Mammary epithelial cell (primary cell): ENCODE results near the gene STK11.

Experiments used
- CTCF ChIP-seq, 2 donors: IDR thresholded peaks in 1 of 2; conservative IDR thresholded peaks in 1 of 2; 2 replicates each; pipeline ENCODE4 v1.5.1; 2011 to 2012; ENCODE audit warnings: inconsistent platforms in 2 of 2, low read length in 2 of 2, mild to moderate bottlenecking in 2 of 2, control low read depth in 1 of 2, low read depth in 1 of 2; ENCODE audit not compliant: insufficient read depth in 1 of 2; ENCODE audit errors: extremely low read depth in 1 of 2
- EZH2 ChIP-seq: IDR thresholded peaks from 2 replicates; pipeline ENCODE4 v1.6.1; 2012; ENCODE audit warnings: low read length, inconsistent platforms, borderline replicate concordance

GRCh38 chr19:1229056-1229923 is 23.7 kb downstream of the STK11 start:
- no peak for TF ChIP-seq CTCF (conservative IDR thresholded peaks at IDR 0.05 in 1 of 2, IDR thresholded peaks at IDR 0.05 in 1 of 2; ENCODE audit: extremely low read depth in 1 of 2, insufficient read depth in 1 of 2, low read depth in 1 of 2, low read length in 2 of 2)
- no peak for TF ChIP-seq EZH2
